SK-N-SH (cell line): ENCODE results near the gene MYO16. TPM values are rescaled to one million over a fixed set of nuclear protein-coding genes. Genes with fewer than 3 reads are reported as not detected.

Experiments
- CTCF ChIA-PET: fragments of 300-600, 350-600 bp; formaldehyde crosslinking; extraction: SDS; loops from one replicate; lab custom pipeline; 2021; lab: Yijun Ruan, JAX
- POLR2A ChIA-PET: fragments of 350-600 bp; sonication (Branson Sonifier 250); formaldehyde crosslinking; extraction: SDS; loops from one replicate; lab custom pipeline; 2020; ENCODE audit warnings: antibody characterized with exemption, inconsistent platforms; lab: Yijun Ruan, JAX
- DNase-seq: peaks from one replicate; pipeline ENCODE4 v3.0.0; 2012
- H2AFZ ChIP-seq: fragments of 200-600 bp; sonication (generic); 2 replicates; pipeline ENCODE4 v1.8.1; 2016; ENCODE audit warnings: antibody characterized with exemption, mild to moderate bottlenecking, low read depth
- H3F3A ChIP-seq: fragments of 200-600 bp; sonication (generic); replicated peaks from 2 replicates; pipeline ENCODE3; 2016; ENCODE audit warnings: antibody characterized with exemption, mild to moderate bottlenecking; ENCODE audit not compliant: insufficient read depth
- H3K27ac ChIP-seq, 2 experiments: fragments of 200-500 bp in 1 of 2; fragments of 200-600 bp in 1 of 2; sonication (Bioruptor generic) in 1 of 2; sonication (generic), shearing (Covaris generic) in 1 of 2; 2 replicates each; pipeline versions ENCODE4 v1.5.1 to v1.6.1; 2014 to 2016; ENCODE audit warnings: low read depth in 2 of 2, inconsistent platforms in 1 of 2, low read length in 1 of 2, mild to moderate bottlenecking in 1 of 2, mixed read lengths in 1 of 2
- H3K27me3 ChIP-seq: fragments of 200-600 bp; sonication (generic), shearing (Covaris generic); 2 replicates; pipeline ENCODE4 v1.6.1; 2016; ENCODE audit warnings: mixed run types; ENCODE audit not compliant: insufficient read depth
- H3K36me3 ChIP-seq, 2 experiments: fragments of 200-500 bp in 1 of 2; fragments of 200-600 bp in 1 of 2; sonication (Bioruptor generic) in 1 of 2; sonication (generic) in 1 of 2; replicated peaks in 1 of 2; 2 replicates each; pipeline versions ENCODE3 to v1.5.1; 2014 to 2016; ENCODE audit warnings: low read length in 1 of 2, mild to moderate bottlenecking in 1 of 2; ENCODE audit not compliant: insufficient read depth in 2 of 2, control insufficient read depth in 1 of 2
- H3K4me1 ChIP-seq, 2 experiments: fragments of 200-500 bp in 1 of 2; fragments of 200-600 bp in 1 of 2; sonication (Bioruptor generic) in 1 of 2; sonication (generic), shearing (Covaris generic) in 1 of 2; 2 replicates each; pipeline versions ENCODE4 v1.5.1 to v1.6.1; 2014 to 2016; ENCODE audit warnings: low read depth in 1 of 2, low read length in 1 of 2, mixed run types in 1 of 2; ENCODE audit not compliant: insufficient read depth in 2 of 2, control insufficient read depth in 1 of 2
- H3K4me2 ChIP-seq: fragments of 200-600 bp; sonication (generic), shearing (Covaris generic); 2 replicates; pipeline ENCODE4 v1.6.1; 2017; ENCODE audit warnings: mixed run types
- H3K4me3 ChIP-seq, 2 experiments: fragments of 200-500 bp in 1 of 2; fragments of 200-600 bp in 1 of 2; sonication (Bioruptor generic) in 1 of 2; sonication (generic), shearing (Covaris generic) in 1 of 2; 2 replicates each; pipeline versions ENCODE4 v1.5.1 to v1.8.1; 2014 to 2016; ENCODE audit warnings: low read depth in 2 of 2, inconsistent platforms in 1 of 2, low read length in 1 of 2, mild to moderate bottlenecking in 1 of 2, mixed read lengths in 1 of 2, moderate library complexity in 1 of 2
- H3K79me2 ChIP-seq: fragments of 200-600 bp; sonication (generic); 2 replicates; pipeline ENCODE4 v1.8.1; 2017; ENCODE audit warnings: mild to moderate bottlenecking; ENCODE audit not compliant: insufficient read depth
- H3K9ac ChIP-seq: fragments of 200-600 bp; sonication (generic); 2 replicates; pipeline ENCODE4 v1.6.1; 2017; ENCODE audit warnings: mixed run types
- H3K9me2 ChIP-seq: fragments of 200-600 bp; sonication (generic); 2 replicates; pipeline ENCODE4 v1.6.1; 2017; ENCODE audit warnings: mixed run types
- H3K9me3 ChIP-seq: fragments of 200-600 bp; sonication (generic); 2 replicates; pipeline ENCODE4 v1.6.1; 2017; ENCODE audit warnings: mixed run types, mild to moderate bottlenecking, moderate library complexity
- H4K20me1 ChIP-seq: fragments of 200-600 bp; sonication (generic); 2 replicates; pipeline ENCODE4 v1.6.1; 2017; ENCODE audit warnings: mild to moderate bottlenecking, mixed run types; ENCODE audit not compliant: insufficient read depth
- EP300 ChIP-seq, 2 experiments: IDR thresholded peaks; 2 replicates each; pipeline versions ENCODE4 v1.4.0 to v1.6.1; 2012; ENCODE audit warnings: borderline replicate concordance in 1 of 2, low read depth in 1 of 2, low read length in 1 of 2
- FOXJ3 ChIP-seq: sonication (generic); formaldehyde crosslinking; IDR thresholded peaks from 2 replicates; pipeline ENCODE4 v1.5.1; 2020; ENCODE audit warnings: mild to moderate bottlenecking, missing genetic modification reagents
- GABPA ChIP-seq: IDR thresholded peaks from 2 replicates; pipeline ENCODE4 v1.4.0; 2012; ENCODE audit warnings: low read depth, mild to moderate bottlenecking
- JUND ChIP-seq: IDR thresholded peaks from 2 replicates; pipeline ENCODE4 v1.4.0; 2012
- NFIC ChIP-seq: IDR thresholded peaks from 2 replicates; pipeline ENCODE4 v1.4.0; 2012; ENCODE audit warnings: borderline replicate concordance
- NRF1 ChIP-seq: IDR thresholded peaks from 2 replicates; pipeline ENCODE4 v1.6.1; 2012; ENCODE audit warnings: low read depth, mild to moderate bottlenecking, low read length
- RFX5 ChIP-seq: IDR thresholded peaks from 2 replicates; pipeline ENCODE4 v1.6.1; 2012; ENCODE audit warnings: mild to moderate bottlenecking, improper control_type of control experiment, low read length
- SMC3 ChIP-seq: IDR thresholded peaks from 2 replicates; pipeline ENCODE4 v1.6.1; 2012; ENCODE audit warnings: low read depth, low read length, improper control_type of control experiment
- TAF1 ChIP-seq: IDR thresholded peaks from 2 replicates; pipeline ENCODE4 v1.6.1; 2012; ENCODE audit warnings: low read depth, mild to moderate bottlenecking, low read length, moderate library complexity, borderline replicate concordance
- WGBS: methylation state at CpG from one replicate; pipeline ENCODE4 v1.1.6; 2017; ENCODE audit warnings: low lambda C conversion rate; 5-methylcytosine and 5-hydroxymethylcytosine counted together
- polyA plus RNA-seq, 3 experiments: library from polyadenylated mRNA; depleted of rRNA; stranded (reverse); fragments of >200 nt; gene quantifications; 2 replicates each; pipeline ENCODE4 v1.2.3, GENCODE V29; 2012
- TF ChIP-seq, protein P1 (sequence below): fragments of 200-600 bp; sonication (generic); IDR thresholded peaks from 2 replicates; pipeline ENCODE4 v1.6.1; 2017; ENCODE audit warnings: antibody characterized with exemption, mild to moderate bottlenecking, moderate library complexity
- TF ChIP-seq, protein P2 (sequence below): IDR thresholded peaks from 2 replicates; pipeline ENCODE4 v1.4.0; 2012; ENCODE audit warnings: low read depth, borderline replicate concordance
- TF ChIP-seq, protein P3 (sequence below): IDR thresholded peaks from 2 replicates; pipeline ENCODE4; 2012
- TF ChIP-seq, protein P4 (sequence below): IDR thresholded peaks from 2 replicates; pipeline ENCODE4 v1.4.0; 2012; ENCODE audit warnings: low read depth, borderline replicate concordance

MYO16 gene
- polyA plus RNA-seq, 1 of the 3 experiments (the other 2 are of a cell fraction) = 0.07 TPM

DNA sequence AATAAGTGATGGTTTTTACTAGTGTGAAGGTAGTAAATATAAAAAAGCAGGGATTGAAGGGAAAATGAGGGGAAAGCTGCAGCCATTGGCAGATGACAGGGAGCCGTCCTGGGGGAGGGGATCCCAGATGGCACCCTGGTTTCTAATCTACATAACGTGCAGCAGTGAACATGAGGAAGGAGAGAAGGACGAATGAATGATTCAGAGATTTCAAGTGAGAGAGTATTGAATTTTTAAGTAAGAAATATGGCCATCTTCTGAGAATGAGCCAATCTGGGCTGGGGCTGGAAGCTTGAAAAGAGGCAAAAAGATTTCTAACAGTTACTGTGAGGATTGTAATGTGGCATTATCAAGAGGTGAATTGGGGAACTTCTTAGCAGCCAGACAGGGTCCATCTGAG lies 414.2 kb downstream of the MYO16 start:
- no peaks in the 10 kb centered on the region for H3K9me3 ChIP-seq
- POLR2A ChIA-PET = no interaction called here
- TF ChIP-seq EP300 (IDR thresholded peaks at IDR 0.05; ENCODE audit: borderline replicate concordance in 1 of 2, low read depth in 1 of 2, low read length in 1 of 2) (no peak), FOXJ3 (no peak), NFIC (no peak), JUND (no peak), RFX5 (no peak), NRF1 (no peak), SMC3 (no peak)
- TF ChIP-seq, protein P1, sequence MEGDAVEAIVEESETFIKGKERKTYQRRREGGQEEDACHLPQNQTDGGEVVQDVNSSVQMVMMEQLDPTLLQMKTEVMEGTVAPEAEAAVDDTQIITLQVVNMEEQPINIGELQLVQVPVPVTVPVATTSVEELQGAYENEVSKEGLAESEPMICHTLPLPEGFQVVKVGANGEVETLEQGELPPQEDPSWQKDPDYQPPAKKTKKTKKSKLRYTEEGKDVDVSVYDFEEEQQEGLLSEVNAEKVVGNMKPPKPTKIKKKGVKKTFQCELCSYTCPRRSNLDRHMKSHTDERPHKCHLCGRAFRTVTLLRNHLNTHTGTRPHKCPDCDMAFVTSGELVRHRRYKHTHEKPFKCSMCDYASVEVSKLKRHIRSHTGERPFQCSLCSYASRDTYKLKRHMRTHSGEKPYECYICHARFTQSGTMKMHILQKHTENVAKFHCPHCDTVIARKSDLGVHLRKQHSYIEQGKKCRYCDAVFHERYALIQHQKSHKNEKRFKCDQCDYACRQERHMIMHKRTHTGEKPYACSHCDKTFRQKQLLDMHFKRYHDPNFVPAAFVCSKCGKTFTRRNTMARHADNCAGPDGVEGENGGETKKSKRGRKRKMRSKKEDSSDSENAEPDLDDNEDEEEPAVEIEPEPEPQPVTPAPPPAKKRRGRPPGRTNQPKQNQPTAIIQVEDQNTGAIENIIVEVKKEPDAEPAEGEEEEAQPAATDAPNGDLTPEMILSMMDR = no peak
- TF ChIP-seq, protein P2, sequence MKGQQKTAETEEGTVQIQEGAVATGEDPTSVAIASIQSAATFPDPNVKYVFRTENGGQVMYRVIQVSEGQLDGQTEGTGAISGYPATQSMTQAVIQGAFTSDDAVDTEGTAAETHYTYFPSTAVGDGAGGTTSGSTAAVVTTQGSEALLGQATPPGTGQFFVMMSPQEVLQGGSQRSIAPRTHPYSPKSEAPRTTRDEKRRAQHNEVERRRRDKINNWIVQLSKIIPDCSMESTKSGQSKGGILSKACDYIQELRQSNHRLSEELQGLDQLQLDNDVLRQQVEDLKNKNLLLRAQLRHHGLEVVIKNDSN = no peak
- TF ChIP-seq, protein P3, sequence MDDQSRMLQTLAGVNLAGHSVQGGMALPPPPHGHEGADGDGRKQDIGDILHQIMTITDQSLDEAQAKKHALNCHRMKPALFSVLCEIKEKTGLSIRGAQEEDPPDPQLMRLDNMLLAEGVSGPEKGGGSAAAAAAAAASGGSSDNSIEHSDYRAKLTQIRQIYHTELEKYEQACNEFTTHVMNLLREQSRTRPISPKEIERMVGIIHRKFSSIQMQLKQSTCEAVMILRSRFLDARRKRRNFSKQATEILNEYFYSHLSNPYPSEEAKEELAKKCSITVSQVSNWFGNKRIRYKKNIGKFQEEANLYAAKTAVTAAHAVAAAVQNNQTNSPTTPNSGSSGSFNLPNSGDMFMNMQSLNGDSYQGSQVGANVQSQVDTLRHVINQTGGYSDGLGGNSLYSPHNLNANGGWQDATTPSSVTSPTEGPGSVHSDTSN = no peak

DNA sequence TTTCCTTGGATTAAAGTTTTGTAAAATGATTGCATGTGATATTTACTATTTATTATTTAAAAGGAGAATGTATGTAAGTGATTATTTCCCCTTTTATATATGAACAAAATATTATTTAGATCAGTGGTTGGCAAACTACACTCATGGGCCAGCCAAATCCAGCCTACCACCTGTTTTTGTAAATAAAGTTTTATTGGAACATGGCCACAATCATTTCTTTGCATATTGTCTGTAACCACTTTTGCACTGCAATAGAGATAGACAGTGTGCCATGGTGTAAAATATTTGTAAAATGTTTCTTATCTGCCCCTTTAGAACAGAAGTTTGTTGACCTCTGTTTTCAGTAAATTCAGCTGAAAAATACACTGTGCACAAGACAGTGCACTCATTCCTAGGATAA lies 426.4 kb downstream of the MYO16 start:
- CTCF ChIA-PET = no interaction called here
- H4K20me1 ChIP-seq = no peaks in the 10 kb centered on the region

More for the DNA sequence above, 414.2 kb downstream of the MYO16 start:
- H3K9me2 ChIP-seq = no peaks in the 10 kb centered on the region
- no peaks in the 10 kb centered on the region for H3K4me1 ChIP-seq
- H3K4me2 ChIP-seq = no peak overlapping the region
- H3K36me3 ChIP-seq = no peaks in the 10 kb centered on the region
- no peak overlapping the region for H3K4me3 ChIP-seq
- no peaks in the 10 kb centered on the region for H4K20me1 ChIP-seq
- H3K79me2 ChIP-seq = no peaks in the 10 kb centered on the region
- no peak for DNase-seq
- H2AFZ ChIP-seq = no peak overlapping the region
- 45% methylated on average over 3 of the region's 3 CpGs for WGBS
- no peaks in the 10 kb centered on the region for H3F3A ChIP-seq
- no peaks in the 10 kb centered on the region for H3K27me3 ChIP-seq
- CTCF ChIA-PET = no interaction called here
- no peak overlapping the region for H3K27ac ChIP-seq
- H3K9ac ChIP-seq = no peak overlapping the region

More for the DNA sequence above, 426.4 kb downstream of the MYO16 start:
- no peaks in the 10 kb centered on the region for H3F3A ChIP-seq
- no peak overlapping the region for H3K27ac ChIP-seq
- H3K4me3 ChIP-seq = no peak overlapping the region
- H2AFZ ChIP-seq = no peak overlapping the region
- no peaks in the 10 kb centered on the region for H3K4me1 ChIP-seq
- DNase-seq = no peak
- H3K36me3 ChIP-seq = no peaks in the 10 kb centered on the region
- POLR2A ChIA-PET = no interaction called here
- TF ChIP-seq, protein P1 = no peak
- no peak for TF ChIP-seq TAF1
- TF ChIP-seq RFX5 = no peak
- TF ChIP-seq, protein P4, sequence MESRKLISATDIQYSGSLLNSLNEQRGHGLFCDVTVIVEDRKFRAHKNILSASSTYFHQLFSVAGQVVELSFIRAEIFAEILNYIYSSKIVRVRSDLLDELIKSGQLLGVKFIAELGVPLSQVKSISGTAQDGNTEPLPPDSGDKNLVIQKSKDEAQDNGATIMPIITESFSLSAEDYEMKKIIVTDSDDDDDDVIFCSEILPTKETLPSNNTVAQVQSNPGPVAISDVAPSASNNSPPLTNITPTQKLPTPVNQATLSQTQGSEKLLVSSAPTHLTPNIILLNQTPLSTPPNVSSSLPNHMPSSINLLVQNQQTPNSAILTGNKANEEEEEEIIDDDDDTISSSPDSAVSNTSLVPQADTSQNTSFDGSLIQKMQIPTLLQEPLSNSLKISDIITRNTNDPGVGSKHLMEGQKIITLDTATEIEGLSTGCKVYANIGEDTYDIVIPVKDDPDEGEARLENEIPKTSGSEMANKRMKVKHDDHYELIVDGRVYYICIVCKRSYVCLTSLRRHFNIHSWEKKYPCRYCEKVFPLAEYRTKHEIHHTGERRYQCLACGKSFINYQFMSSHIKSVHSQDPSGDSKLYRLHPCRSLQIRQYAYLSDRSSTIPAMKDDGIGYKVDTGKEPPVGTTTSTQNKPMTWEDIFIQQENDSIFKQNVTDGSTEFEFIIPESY = no peak
- TF ChIP-seq GABPA = no peak
- H3K9me2 ChIP-seq = no peaks in the 10 kb centered on the region
- no peak overlapping the region for H3K9ac ChIP-seq
- H3K4me2 ChIP-seq = no peak overlapping the region
- H3K79me2 ChIP-seq = no peaks in the 10 kb centered on the region
- no peaks in the 10 kb centered on the region for H3K9me3 ChIP-seq
- H3K27me3 ChIP-seq = no peaks in the 10 kb centered on the region
